ENCODE measurements around the gene CCDC34. TPM values are rescaled to one million over a fixed set of nuclear protein-coding genes. Genes with fewer than 3 reads are reported as not detected.
A peak's percentile ranks its signal among the peaks of the same experiment; 100 is the strongest.

CCDC34 gene
- polyA plus RNA-seq, 10 donors: 11.0 to 29.5 (median 15.5) TPM

DNA sequence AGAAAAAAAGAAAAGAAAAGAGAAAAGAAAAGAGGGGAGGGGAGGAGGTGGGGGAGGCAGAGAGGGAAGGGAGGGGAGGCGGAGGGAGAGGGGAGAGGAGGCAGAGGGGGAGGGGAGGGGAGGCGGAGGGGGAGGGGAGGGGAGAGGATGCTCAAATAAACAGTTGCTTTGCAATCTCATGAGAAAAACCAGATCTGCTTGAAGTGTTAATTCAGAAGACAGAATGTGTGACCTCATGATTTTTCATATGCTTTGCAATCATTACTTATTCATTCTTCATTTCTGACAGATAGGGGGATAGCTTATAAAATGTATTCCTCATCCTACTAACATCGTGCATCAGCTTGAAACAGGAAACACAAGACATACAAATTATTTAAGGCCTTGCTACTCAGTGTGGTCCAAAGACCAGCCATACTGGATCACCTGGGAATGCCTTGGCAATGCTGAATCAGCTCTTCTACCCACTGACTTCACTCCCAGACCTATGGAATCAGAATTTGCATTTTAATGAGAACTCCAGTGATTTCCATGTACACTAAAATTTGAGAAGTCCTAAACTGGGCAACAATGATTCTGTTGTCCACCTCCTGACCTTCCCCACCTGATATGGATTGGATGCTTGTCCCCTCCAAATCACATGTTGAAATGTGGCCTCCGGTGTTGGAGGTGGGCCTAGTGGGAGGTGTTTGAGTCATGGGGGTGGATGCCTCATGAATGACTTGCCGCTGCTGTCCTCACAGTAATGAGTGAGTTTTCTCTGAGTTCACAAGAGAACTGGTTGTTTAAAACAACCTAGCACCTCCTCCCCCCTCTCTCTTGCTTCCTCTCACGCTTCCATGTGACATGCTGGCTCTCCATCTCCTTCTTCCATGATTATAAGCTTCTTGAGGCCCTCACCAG, 69.2 kb downstream of the CCDC34 start:
- DNase-seq: peak in 1 of 3 donors; percentile 79

DNA sequence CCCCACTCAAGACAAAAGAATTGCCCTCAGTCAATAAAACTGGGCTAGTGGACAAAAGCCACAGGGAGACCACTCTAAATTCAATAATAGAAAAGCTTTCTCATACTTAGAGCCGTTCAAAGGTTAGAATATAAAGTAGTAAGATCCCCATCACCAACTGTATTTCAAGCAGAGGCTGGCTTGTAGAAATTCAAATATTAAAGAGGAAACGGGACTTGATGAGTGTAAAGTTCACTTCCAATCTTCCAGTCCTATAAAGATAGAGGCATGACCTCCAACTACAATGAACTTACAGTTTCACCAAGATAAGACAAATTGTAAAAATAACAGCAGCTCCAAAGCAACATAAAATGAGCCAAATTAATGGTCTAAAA, 70.4 kb downstream of the CCDC34 start:
- no peak for DNase-seq

DNA sequence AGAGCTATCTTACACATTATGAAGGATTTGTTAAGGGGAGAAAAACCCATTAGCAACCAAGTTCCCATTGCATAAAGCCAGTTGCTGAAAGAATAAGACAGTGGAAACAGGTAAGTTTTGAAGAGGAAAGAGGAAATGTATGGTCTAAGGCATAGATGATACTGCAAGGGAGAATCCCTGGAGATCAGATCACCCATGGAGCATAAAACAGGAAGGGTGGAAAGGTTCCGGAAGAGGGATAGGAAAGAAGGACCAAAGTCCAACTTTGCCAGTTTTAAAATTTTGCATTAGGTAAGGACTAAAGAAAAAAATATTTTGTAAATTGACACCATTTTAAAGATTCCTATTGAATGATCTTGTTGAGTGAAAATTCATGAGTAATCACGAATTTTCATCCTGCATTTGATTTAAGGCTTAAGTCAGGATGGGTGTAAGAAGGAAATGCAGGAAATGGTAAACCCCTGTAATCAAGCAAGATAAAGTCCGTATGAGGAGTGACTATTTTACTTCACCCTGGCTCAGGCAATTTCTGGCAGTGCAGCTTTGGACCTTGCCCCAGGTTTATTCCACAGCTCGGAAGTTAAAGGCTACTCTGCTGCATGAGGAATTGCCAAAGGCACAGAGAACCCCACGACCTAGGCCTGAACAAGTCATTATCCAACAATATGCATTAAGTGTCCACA, 70.9 kb downstream of the CCDC34 start:
- DNase-seq: no peak

DNA sequence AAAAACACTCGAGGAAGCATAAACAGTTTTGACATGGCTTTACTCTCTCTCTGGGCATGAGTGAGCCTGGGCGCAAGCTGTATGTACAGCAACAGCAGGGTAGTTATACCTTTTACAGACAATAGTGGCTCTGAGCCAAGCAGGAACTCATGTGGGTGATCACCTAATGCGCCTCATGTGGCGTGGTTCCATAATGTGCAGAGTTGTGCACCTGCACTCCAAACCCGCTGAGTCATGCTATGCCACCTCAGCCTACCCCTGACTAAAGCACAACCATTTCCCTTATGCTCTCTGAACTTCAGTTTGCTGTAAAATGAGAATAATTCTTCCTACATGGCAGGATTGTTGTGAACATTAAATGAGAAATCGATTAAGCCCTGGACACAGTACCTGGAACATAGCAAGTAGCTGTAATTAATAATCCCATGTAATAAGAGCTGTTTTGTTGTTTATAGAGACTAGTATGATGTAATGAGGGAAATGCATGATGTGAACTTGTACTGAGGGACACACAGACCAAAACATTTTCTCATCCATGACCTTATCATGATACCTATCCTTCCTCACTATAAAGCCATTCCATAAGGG, 71.6 kb downstream of the CCDC34 start:
- DNase-seq: no peak

GRCh38 chr11:27290261-27291050, 72.6 kb downstream of the CCDC34 start:
- no peak for DNase-seq

Other genes with a start within 250 kb of the CCDC34 start
- gene LGR4, start 109.6 kb upstream of the CCDC34 start, polyA plus RNA-seq (ENCODE audit: insufficient read length in 10 of 10): 10 to 100 TPM; 26.3 to 41.0 (median 28.5) TPM
- gene LIN7C, start 143.6 kb upstream of the CCDC34 start, polyA plus RNA-seq (ENCODE audit: insufficient read length in 10 of 10): 10 to 100 TPM in 9 of 10 donors, 1 to 10 TPM in 1; 8.9 to 17.7 (median 13.4) TPM